LNCAP (cell line): ENCODE data around the gene COX6A2.

Source experiments
- TF ChIP-seq, protein P1 (sequence below): fragments of 450-650 bp; IDR thresholded peaks from 2 replicates; pipeline ENCODE4 v1.5.1; 2017; ENCODE audit warnings: mild to moderate bottlenecking

The COX6A2 gene

GRCh38 chr16:31436221-31437045, 8.3 kb upstream of the COX6A2 start:
- TF ChIP-seq, protein P1, sequence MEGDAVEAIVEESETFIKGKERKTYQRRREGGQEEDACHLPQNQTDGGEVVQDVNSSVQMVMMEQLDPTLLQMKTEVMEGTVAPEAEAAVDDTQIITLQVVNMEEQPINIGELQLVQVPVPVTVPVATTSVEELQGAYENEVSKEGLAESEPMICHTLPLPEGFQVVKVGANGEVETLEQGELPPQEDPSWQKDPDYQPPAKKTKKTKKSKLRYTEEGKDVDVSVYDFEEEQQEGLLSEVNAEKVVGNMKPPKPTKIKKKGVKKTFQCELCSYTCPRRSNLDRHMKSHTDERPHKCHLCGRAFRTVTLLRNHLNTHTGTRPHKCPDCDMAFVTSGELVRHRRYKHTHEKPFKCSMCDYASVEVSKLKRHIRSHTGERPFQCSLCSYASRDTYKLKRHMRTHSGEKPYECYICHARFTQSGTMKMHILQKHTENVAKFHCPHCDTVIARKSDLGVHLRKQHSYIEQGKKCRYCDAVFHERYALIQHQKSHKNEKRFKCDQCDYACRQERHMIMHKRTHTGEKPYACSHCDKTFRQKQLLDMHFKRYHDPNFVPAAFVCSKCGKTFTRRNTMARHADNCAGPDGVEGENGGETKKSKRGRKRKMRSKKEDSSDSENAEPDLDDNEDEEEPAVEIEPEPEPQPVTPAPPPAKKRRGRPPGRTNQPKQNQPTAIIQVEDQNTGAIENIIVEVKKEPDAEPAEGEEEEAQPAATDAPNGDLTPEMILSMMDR: no peak

DNA sequence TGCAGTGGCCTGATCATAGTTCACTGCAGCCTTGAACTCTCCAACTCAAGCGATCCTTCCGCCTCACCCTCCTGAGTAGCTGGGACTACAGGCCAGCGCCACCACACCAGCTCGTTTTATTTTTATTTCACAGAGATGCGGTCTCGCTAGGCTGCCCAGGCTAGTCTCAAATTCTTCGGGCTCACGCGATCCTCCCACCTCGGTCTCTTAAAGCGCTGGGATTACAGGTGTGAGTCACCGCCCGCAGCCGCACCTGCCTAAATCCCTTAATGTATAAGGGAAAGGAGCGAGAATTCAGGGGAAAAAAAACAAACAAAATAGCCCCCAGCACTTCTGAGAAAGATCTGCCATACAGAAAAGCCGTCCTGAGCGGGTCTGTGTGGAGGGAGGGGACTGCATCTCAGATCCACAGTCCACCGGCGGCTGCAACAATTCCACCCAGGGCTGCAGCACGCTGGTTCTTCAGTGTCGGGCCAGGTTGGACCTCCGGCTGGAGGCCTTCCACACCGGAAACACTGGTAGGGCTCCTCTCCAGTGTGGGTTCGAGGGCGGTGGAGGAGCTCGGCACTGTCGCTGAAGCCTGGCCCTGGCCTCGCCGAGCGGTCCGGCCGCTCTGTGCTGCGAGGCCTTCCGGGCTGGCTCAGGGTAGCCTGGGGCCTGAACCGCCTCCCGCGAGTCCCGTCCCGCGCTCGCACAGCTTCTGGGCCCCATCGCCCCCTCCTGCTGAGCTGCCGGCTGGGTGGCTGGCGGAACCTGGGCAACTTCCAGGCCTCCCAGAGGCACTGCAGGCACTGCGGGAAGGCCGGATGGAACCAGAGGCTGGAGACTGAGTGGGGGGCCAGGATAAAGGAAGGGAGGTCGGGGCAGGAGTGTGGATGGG, 7.4 kb upstream of the COX6A2 start:
- TF ChIP-seq, protein P1: no peak

DNA sequence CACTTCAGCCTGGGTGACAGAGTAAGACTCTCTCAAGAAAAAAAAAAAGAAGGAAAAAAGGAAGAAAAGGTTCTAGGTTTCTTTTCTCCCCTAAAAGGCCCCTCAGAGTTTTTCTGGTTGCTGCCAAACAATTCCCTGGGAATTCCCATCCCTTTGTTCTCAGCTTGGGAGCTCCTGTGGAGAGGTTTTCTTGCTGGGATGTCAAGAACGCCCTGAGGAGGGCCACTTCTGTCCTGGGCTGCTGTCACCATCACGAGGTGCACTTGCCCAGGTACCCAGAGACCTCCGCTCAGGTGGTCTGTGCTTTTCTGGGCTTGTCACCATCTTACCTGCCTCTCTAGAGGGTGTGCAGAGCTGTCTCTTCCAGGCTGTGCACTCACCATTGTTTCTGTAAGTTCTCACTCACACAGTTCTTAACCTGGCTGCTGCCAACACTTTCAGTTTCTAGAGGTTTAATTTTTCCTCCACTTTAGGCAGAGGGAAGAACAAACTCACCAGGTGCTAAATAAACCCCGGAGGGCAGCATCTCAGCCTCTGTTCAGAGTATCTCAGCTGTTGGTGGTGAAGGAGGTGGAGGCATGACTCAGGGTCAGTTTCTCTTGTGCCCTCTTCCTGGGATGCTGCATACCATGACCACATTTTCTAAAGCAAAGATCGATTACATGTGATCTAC, 2.4 kb upstream of the COX6A2 start:
- TF ChIP-seq, protein P1: no peak

- TF ChIP-seq, protein P1: no peak
These were observed 1.6 kb upstream of the COX6A2 start for GRCh38 chr16:31429796-31430195.

- TF ChIP-seq, protein P1: no peak
These were observed 1.2 kb upstream of the COX6A2 start for GRCh38 chr16:31429314-31429713.

DNA sequence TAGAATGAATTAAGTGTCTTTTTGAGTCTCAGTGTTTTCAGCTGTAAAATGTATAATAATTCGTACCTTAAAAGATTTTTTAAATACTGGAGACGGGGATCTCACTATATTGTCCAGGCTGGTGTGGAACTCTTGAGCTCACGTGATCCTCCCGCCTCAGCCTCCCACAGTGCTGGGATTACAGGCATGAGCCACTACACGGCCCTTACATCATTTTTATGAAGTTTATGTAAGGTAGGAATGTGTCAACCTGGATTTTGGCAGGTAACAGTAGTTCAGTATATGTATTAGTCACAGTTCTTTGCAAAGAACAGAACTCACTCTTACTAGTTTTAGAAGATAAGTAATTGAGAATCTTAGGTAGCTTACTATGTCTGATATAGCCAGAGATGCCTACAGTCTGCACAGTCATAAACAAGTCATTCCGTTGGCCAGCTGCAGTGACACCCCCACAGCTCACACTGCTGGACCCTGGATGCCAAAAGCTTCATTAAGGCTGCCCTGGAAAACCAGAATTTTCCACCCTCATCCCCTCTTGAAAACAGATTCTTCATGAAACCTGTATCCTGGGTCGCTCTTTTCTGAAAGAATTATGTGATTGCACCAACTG, 583 bp upstream of the COX6A2 start:
- TF ChIP-seq, protein P1: no peak
